NCI-H526 (cell line): Measurements from ENCODE around the gene HSPB9.
"Not testable (repeated sequence)": the region's sequence is repeated elsewhere in the genome, so short reads cannot be mapped to it uniquely, and the experiment has no call there.

Experiments
- DNase-seq, 2 experiments: peaks; one replicate each; lab custom pipeline; 2025; lab: John Stamatoyannopoulos, UW

Gene HSPB9

GRCh38 chr17:42120161-42120769 lies 2.3 kb upstream of the HSPB9 start:
- DNase-seq = no peak

GRCh38 chr17:42120770-42121769 lies 1.5 kb upstream of the HSPB9 start, which contains the start of gene KAT2A:
KAT2A (minus strand) TSS chr17:42121367; CDS start chr17:42121304, 63 bp downstream.
- peak; percentile 62 to 88 for DNase-seq

GRCh38 chr17:42124256-42124655 lies 1.7 kb downstream of the HSPB9 start:
- no peak for DNase-seq

GRCh38 chr17:42125565-42125964 lies 3.0 kb downstream of the HSPB9 start:
- DNase-seq = no peak

- DNase-seq = no peak
Observed at GRCh38 chr17:42126836-42127235, 4.2 kb downstream of the HSPB9 start.

GRCh38 chr17:42127414-42127813 lies 4.8 kb downstream of the HSPB9 start:
- no peak for DNase-seq

GRCh38 chr17:42129109-42129837 lies 6.7 kb downstream of the HSPB9 start:
- no peak for DNase-seq

- no peak for DNase-seq
Observed at GRCh38 chr17:42130310-42130936, 7.8 kb downstream of the HSPB9 start.

GRCh38 chr17:42131232-42131631 lies 8.6 kb downstream of the HSPB9 start:
- DNase-seq = no peak

GRCh38 chr17:42131981-42132432 lies 9.4 kb downstream of the HSPB9 start:
- no peak for DNase-seq

GRCh38 chr17:42132941-42133340 lies 10.3 kb downstream of the HSPB9 start:
- DNase-seq = peak; percentile 22 to 50

GRCh38 chr17:42133461-42134041 lies 10.9 kb downstream of the HSPB9 start:
- no peak for DNase-seq

GRCh38 chr17:42135151-42135550 lies 12.5 kb downstream of the HSPB9 start:
- no peak for DNase-seq

- no peak for DNase-seq
Observed at GRCh38 chr17:42135664-42136653, 13.4 kb downstream of the HSPB9 start.

GRCh38 chr17:42136654-42137051 lies 14.0 kb downstream of the HSPB9 start:
- no peak for DNase-seq

GRCh38 chr17:42138749-42139492 lies 16.3 kb downstream of the HSPB9 start:
- DNase-seq = no peak

GRCh38 chr17:42140690-42141089 lies 18.1 kb downstream of the HSPB9 start:
- not testable (repeated sequence) for DNase-seq

GRCh38 chr17:42141382-42141781 lies 18.8 kb downstream of the HSPB9 start:
- no peak for DNase-seq

- DNase-seq = no peak
Observed at GRCh38 chr17:42142371-42142896, 19.8 kb downstream of the HSPB9 start.
